22Rv1 (cell line): Measurements from ENCODE around the gene ANKRD28.

Experiments
- CTCF ChIP-seq: fragments of 450-650 bp; IDR thresholded peaks from 2 replicates; pipeline ENCODE4 v1.5.1; 2017; ENCODE audit warnings: mild to moderate bottlenecking
- ZFX ChIP-seq: fragments of 450-650 bp; IDR thresholded peaks from 2 replicates; pipeline ENCODE4 v1.6.1; 2017; ENCODE audit warnings: antibody characterized with exemption, borderline replicate concordance

DNA sequence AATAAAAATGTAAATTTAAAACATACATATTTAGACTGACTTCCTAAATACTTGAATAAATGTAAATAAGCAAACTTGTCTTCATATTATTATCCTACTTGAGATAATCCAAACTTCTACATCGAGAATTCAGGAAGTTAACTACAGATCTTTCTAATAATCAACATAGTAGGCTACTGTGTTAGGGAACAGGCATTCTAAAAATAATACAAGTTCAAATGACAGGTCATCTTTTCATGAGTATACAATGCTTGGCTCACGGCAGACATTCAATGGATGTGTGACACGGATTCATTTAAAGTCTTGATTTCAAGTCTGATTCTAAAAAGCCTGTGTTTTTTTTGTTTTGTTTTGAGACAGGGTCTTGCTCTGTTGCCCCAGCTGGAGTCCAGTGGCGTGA lies 107.5 kb downstream of the ANKRD28 start:
- TF ChIP-seq CTCF (no peak), ZFX (no peak)
